Smooth muscle cell (in vitro differentiated cells): ENCODE measurements around the gene C3orf22. TPM values are rescaled to one million over a fixed set of nuclear protein-coding genes. Genes with fewer than 3 reads are reported as not detected.

Experiments used
- DNase-seq: peaks from one replicate; lab custom pipeline; 2025; ENCODE audit not compliant: unreplicated experiment; lab: John Stamatoyannopoulos, UW
- H2AFZ ChIP-seq: fragments of 200-600 bp; sonication (generic); 2 replicates; pipeline ENCODE4 v1.6.0; 2016; ENCODE audit warnings: antibody characterized with exemption, low read depth, mild to moderate bottlenecking
- H3F3A ChIP-seq: fragments of 200-600 bp; sonication (generic); 2 replicates; pipeline ENCODE4 v1.6.0; 2017; ENCODE audit warnings: antibody characterized with exemption, low read depth
- H3K27ac ChIP-seq: fragments of 200-600 bp; sonication (generic); 2 replicates; pipeline ENCODE4 v1.5.1; 2016; ENCODE audit warnings: low read depth, mild to moderate bottlenecking
- H3K27me3 ChIP-seq: fragments of 200-600 bp; sonication (generic); 2 replicates; pipeline ENCODE4 v1.6.1; 2016; ENCODE audit warnings: low read depth, mild to moderate bottlenecking
- H3K36me3 ChIP-seq: fragments of 200-600 bp; sonication (generic); 2 replicates; pipeline ENCODE4 v1.5.1; 2016; ENCODE audit warnings: low read depth
- H3K4me1 ChIP-seq: fragments of 200-600 bp; sonication (generic); 2 replicates; pipeline ENCODE4 v1.5.1; 2016; ENCODE audit warnings: low read depth
- H3K4me2 ChIP-seq: fragments of 200-600 bp; sonication (generic); 2 replicates; pipeline ENCODE4 v1.6.0; 2016; ENCODE audit warnings: mild to moderate bottlenecking
- H3K4me3 ChIP-seq: fragments of 200-600 bp; sonication (generic); 2 replicates; pipeline ENCODE4 v1.5.1; 2016; ENCODE audit warnings: mild to moderate bottlenecking
- H3K79me2 ChIP-seq: fragments of 200-600 bp; sonication (generic); 2 replicates; pipeline ENCODE4 v1.6.0; 2016; ENCODE audit warnings: low read depth, mild to moderate bottlenecking
- H3K9ac ChIP-seq: fragments of 200-600 bp; sonication (generic); 2 replicates; pipeline ENCODE4 v1.6.0; 2016; ENCODE audit warnings: low read depth
- H3K9me3 ChIP-seq: fragments of 200-600 bp; sonication (generic); replicated peaks from 2 replicates; pipeline ENCODE4 v1.5.1; 2016; ENCODE audit warnings: low read depth
- H4K20me1 ChIP-seq: fragments of 200-600 bp; sonication (generic); 2 replicates; pipeline ENCODE4 v1.6.0; 2016; ENCODE audit warnings: low read depth
- CTCF ChIP-seq: fragments of 200-600 bp; sonication (generic); IDR thresholded peaks from 2 replicates; pipeline ENCODE4 v1.5.1; 2017; ENCODE audit warnings: borderline replicate concordance, mild to moderate bottlenecking, antibody characterized with exemption; ENCODE audit not compliant: insufficient read depth, poor library complexity, severe bottlenecking
- WGBS: methylation state at CpG from one replicate; pipeline ENCODE4 v1.1.7; 2016; ENCODE audit warnings: low lambda C conversion rate; 5-methylcytosine and 5-hydroxymethylcytosine counted together
- polyA plus RNA-seq: library from polyadenylated mRNA; unstranded; fragments of >200 nt; fragmentation: Nextera tagmentation; extraction: Ambion mirVana; gene quantifications from 2 replicates; pipeline ENCODE4 v1.2.1, GENCODE V29; 2016
- total RNA-seq: library from RNA; depleted of rRNA; stranded (reverse); fragments of >200 nt; gene quantifications from 2 replicates; pipeline ENCODE4 v1.2.3, GENCODE V29; 2014

C3orf22 gene
- total and polyA plus RNA-seq, 2 experiments from 2014 or later = not detected

GRCh38 chr3:126509597-126510307, 49.0 kb downstream of the C3orf22 start:
- no peak for DNase-seq
- H3K36me3 ChIP-seq = no peaks in the 10 kb centered on the region
- H3K9me3 ChIP-seq = no peaks in the 10 kb centered on the region
- peaks cover 5% of the 10 kb centered on the region for H3K27me3 ChIP-seq
- no peak overlapping the region for H3K9ac ChIP-seq
- WGBS = 89% methylated on average over 18 of the region's 18 CpGs
- no peak overlapping the region for H2AFZ ChIP-seq
- no peaks in the 10 kb centered on the region for H3K79me2 ChIP-seq
- no peak overlapping the region for H3K4me2 ChIP-seq
- no peaks in the 10 kb centered on the region for H4K20me1 ChIP-seq
- H3K27ac ChIP-seq = no peak overlapping the region
- TF ChIP-seq CTCF = no peak
- no peaks in the 10 kb centered on the region for H3K4me1 ChIP-seq
- H3F3A ChIP-seq = no peaks in the 10 kb centered on the region
- no peak overlapping the region for H3K4me3 ChIP-seq

GRCh38 chr3:126508564-126508964, 50.2 kb downstream of the C3orf22 start:
- Histone ChIP-seq H3K9me3 (no peaks in the 10 kb centered on the region), H4K20me1 (no peaks in the 10 kb centered on the region), H3K4me3 (no peak overlapping the region), H3K27ac (no peak overlapping the region), H3K4me1 (no peaks in the 10 kb centered on the region), H2AFZ (no peak overlapping the region), H3K4me2 (no peak overlapping the region), H3K79me2 (no peaks in the 10 kb centered on the region), H3K9ac (no peak overlapping the region), H3F3A (no peaks in the 10 kb centered on the region), H3K27me3 (peaks cover 9% of the 10 kb centered on the region), H3K36me3 (no peaks in the 10 kb centered on the region)
- DNase-seq = no peak
- 94% methylated on average over 4 of the region's 4 CpGs for WGBS
- TF ChIP-seq CTCF = no peak

GRCh38 chr3:126507886-126508285, 50.8 kb downstream of the C3orf22 start:
- no peaks in the 10 kb centered on the region for H3F3A ChIP-seq
- no peak for TF ChIP-seq CTCF
- H3K27me3 ChIP-seq = peaks cover 9% of the 10 kb centered on the region
- DNase-seq = no peak
- no peak overlapping the region for H3K4me3 ChIP-seq
- no peaks in the 10 kb centered on the region for H3K79me2 ChIP-seq
- H2AFZ ChIP-seq = no peak overlapping the region
- no peaks in the 10 kb centered on the region for H4K20me1 ChIP-seq
- no peaks in the 10 kb centered on the region for H3K4me1 ChIP-seq
- no peak overlapping the region for H3K4me2 ChIP-seq
- H3K27ac ChIP-seq = no peak overlapping the region
- no peaks in the 10 kb centered on the region for H3K36me3 ChIP-seq
- H3K9me3 ChIP-seq = no peaks in the 10 kb centered on the region
- WGBS = 95% methylated on average over 9 of the region's 9 CpGs
- no peak overlapping the region for H3K9ac ChIP-seq

- peaks cover 9% of the 10 kb centered on the region for H3K27me3 ChIP-seq
- no peak overlapping the region for H3K4me2 ChIP-seq
- H4K20me1 ChIP-seq = no peaks in the 10 kb centered on the region
- no peak for DNase-seq
- H3F3A ChIP-seq = no peaks in the 10 kb centered on the region
- no peaks in the 10 kb centered on the region for H3K36me3 ChIP-seq
- H3K4me3 ChIP-seq = no peak overlapping the region
- 88% methylated on average over 10 of the region's 10 CpGs for WGBS
- H2AFZ ChIP-seq = no peak overlapping the region
- no peak overlapping the region for H3K27ac ChIP-seq
- peaks cover 7% of the 10 kb centered on the region for H3K4me1 ChIP-seq
- H3K79me2 ChIP-seq = no peaks in the 10 kb centered on the region
- no peak for TF ChIP-seq CTCF
- H3K9ac ChIP-seq = no peak overlapping the region
- H3K9me3 ChIP-seq = no peaks in the 10 kb centered on the region
These were observed 55.0 kb downstream of the C3orf22 start for GRCh38 chr3:126503701-126504100.
